ENCODE results near the gene TIE1. TPM values are rescaled to one million over a fixed set of nuclear protein-coding genes. Genes with fewer than 3 reads are reported as not detected.

TIE1 gene
- total and polyA plus RNA-seq, 9 donors = 6.4 to 29.3 (median 11.5) TPM

- TF ChIP-seq EP300 (IDR thresholded peaks at IDR 0.05) = no peak
- no peak for TF ChIP-seq POLR2A (IDR thresholded peaks at IDR 0.05)
Measured at GRCh38 chr1:43288785-43289706, 11.7 kb upstream of the TIE1 start.

GRCh38 chr1:43292216-43292615, 8.6 kb upstream of the TIE1 start:
- no peak for DNase-seq
- H3K27ac ChIP-seq = no peak overlapping the region
- WGBS, 3 donors = 76 to 86% (median 79%) methylated on average over 7 of the region's 7 CpGs
- H3K27me3 ChIP-seq = no peaks in the 10 kb centered on the region
- no peaks in the 10 kb centered on the region for H3K36me3 ChIP-seq
- intact Hi-C loops (cut with DNase I) = no loop called here
- H3K4me3 ChIP-seq = no peak overlapping the region
- TF ChIP-seq EP300 (IDR thresholded peaks at IDR 0.05) = no peak
- no peak for TF ChIP-seq CTCF (IDR thresholded peaks at IDR 0.05)
- TF ChIP-seq POLR2A (IDR thresholded peaks at IDR 0.05) = no peak
- H3K9me3 ChIP-seq = no peaks in the 10 kb centered on the region
- H3K4me1 ChIP-seq (ENCODE audit: insufficient read depth) = peaks cover 26% of the 10 kb centered on the region

More at GRCh38 chr1:43288785-43289706, 11.7 kb upstream of the TIE1 start:
- Histone ChIP-seq H3K9me3 (no peaks in the 10 kb centered on the region), H3K27me3 (no peaks in the 10 kb centered on the region), H3K4me1 (ENCODE audit: insufficient read depth) (peaks cover 13% of the 10 kb centered on the region), H3K36me3 (no peaks in the 10 kb centered on the region), H3K4me3 (no peak overlapping the region), H3K27ac (peak overlapping the region in 1 of 2 donors; percentile 5)
- intact Hi-C loops (cut with DNase I) = no loop called here
- DNase-seq = no peak
- WGBS, 3 donors = 38 to 47% (median 44%) methylated on average over 12 of the region's 12 CpGs

- H3K4me1 ChIP-seq (ENCODE audit: insufficient read depth) = peaks cover 26% of the 10 kb centered on the region
- no peak overlapping the region for H3K27ac ChIP-seq
- no peak for TF ChIP-seq CTCF (IDR thresholded peaks at IDR 0.05)
- no peak for TF ChIP-seq EP300 (IDR thresholded peaks at IDR 0.05)
- TF ChIP-seq POLR2A (IDR thresholded peaks at IDR 0.05) = no peak
- intact Hi-C loops (cut with DNase I) = no loop called here
- WGBS, 3 donors = 79 to 91% (median 79%) methylated on average over 5 of the region's 5 CpGs
- DNase-seq = no peak
- no peaks in the 10 kb centered on the region for H3K27me3 ChIP-seq
- H3K36me3 ChIP-seq = no peaks in the 10 kb centered on the region
- H3K4me3 ChIP-seq = no peak overlapping the region
- no peaks in the 10 kb centered on the region for H3K9me3 ChIP-seq
Measured at GRCh38 chr1:43292679-43293078, 8.1 kb upstream of the TIE1 start.

- Histone ChIP-seq H3K36me3 (no peaks in the 10 kb centered on the region), H3K4me3 (no peak overlapping the region), H3K27ac (no peak overlapping the region), H3K9me3 (no peaks in the 10 kb centered on the region), H3K4me1 (ENCODE audit: insufficient read depth) (peaks cover 26% of the 10 kb centered on the region), H3K27me3 (no peaks in the 10 kb centered on the region)
- DNase-seq = no peak
- intact Hi-C loops (cut with DNase I) = no loop called here
- 79 to 95% (median 93%) methylated on average over 2 of the region's 2 CpGs for WGBS, 3 donors
- no peak for TF ChIP-seq CTCF (IDR thresholded peaks at IDR 0.05)
- TF ChIP-seq POLR2A (IDR thresholded peaks at IDR 0.05) = no peak
- no peak for TF ChIP-seq EP300 (IDR thresholded peaks at IDR 0.05)
Measured at GRCh38 chr1:43293176-43293575, 7.6 kb upstream of the TIE1 start.

Measured in ovary (tissue), 9 donors.